ENCODE measurements around the gene UBXN6. TPM values are rescaled to one million over a fixed set of nuclear protein-coding genes. Genes with fewer than 3 reads are reported as not detected.

The UBXN6 gene
- total RNA-seq, 1 donor from 2014 or later: 116 TPM

GRCh38 chr19:4449639-4450028, 8.0 kb downstream of the UBXN6 start:
- FAIRE-seq: no peak
- H3K27me3 ChIP-seq (ENCODE audit: control insufficient read depth, insufficient read depth, low read length): no peaks in the 10 kb centered on the region
- H3K36me3 ChIP-seq (ENCODE audit: control insufficient read depth, insufficient read depth, low read length): peaks cover 55% of the 10 kb centered on the region
- no peak for DNase-seq (ENCODE audit: low read depth)
- no peak overlapping the region for H3K4me3 ChIP-seq (ENCODE audit: low read depth, low read length)
- no peak for TF ChIP-seq CTCF (IDR thresholded peaks at IDR 0.05; ENCODE audit: insufficient read depth, low read length, severe bottlenecking)

GRCh38 chr19:4449022-4449638, 8.5 kb downstream of the UBXN6 start:
- H3K4me3 ChIP-seq (ENCODE audit: low read depth, low read length): no peak overlapping the region
- DNase-seq (ENCODE audit: low read depth) (no peak), FAIRE-seq (no peak)
- peaks cover 54% of the 10 kb centered on the region for H3K36me3 ChIP-seq (ENCODE audit: control insufficient read depth, insufficient read depth, low read length)
- TF ChIP-seq CTCF (IDR thresholded peaks at IDR 0.05; ENCODE audit: insufficient read depth, low read length, severe bottlenecking): no peak
- no peaks in the 10 kb centered on the region for H3K27me3 ChIP-seq (ENCODE audit: control insufficient read depth, insufficient read depth, low read length)

GRCh38 chr19:4448147-4448985, 9.2 kb downstream of the UBXN6 start:
- Histone ChIP-seq H3K4me3 (ENCODE audit: low read depth, low read length) (no peak overlapping the region), H3K36me3 (ENCODE audit: control insufficient read depth, insufficient read depth, low read length) (peaks cover 47% of the 10 kb centered on the region), H3K27me3 (ENCODE audit: control insufficient read depth, insufficient read depth, low read length) (no peaks in the 10 kb centered on the region)
- FAIRE-seq: no peak
- no peak for TF ChIP-seq CTCF (IDR thresholded peaks at IDR 0.05; ENCODE audit: insufficient read depth, low read length, severe bottlenecking)
- no peak for DNase-seq (ENCODE audit: low read depth)

GRCh38 chr19:4447327-4448146, 10.1 kb downstream of the UBXN6 start:
- Histone ChIP-seq H3K36me3 (ENCODE audit: control insufficient read depth, insufficient read depth, low read length) (peaks cover 39% of the 10 kb centered on the region), H3K4me3 (ENCODE audit: low read depth, low read length) (no peak overlapping the region), H3K27me3 (ENCODE audit: control insufficient read depth, insufficient read depth, low read length) (no peaks in the 10 kb centered on the region)
- no peak for DNase-seq (ENCODE audit: low read depth)
- FAIRE-seq: no peak
- no peak for TF ChIP-seq CTCF (IDR thresholded peaks at IDR 0.05; ENCODE audit: insufficient read depth, low read length, severe bottlenecking)

- peaks cover 33% of the 10 kb centered on the region for H3K36me3 ChIP-seq (ENCODE audit: control insufficient read depth, insufficient read depth, low read length)
- no peak for TF ChIP-seq CTCF (IDR thresholded peaks at IDR 0.05; ENCODE audit: insufficient read depth, low read length, severe bottlenecking)
These were observed 10.8 kb downstream of the UBXN6 start for GRCh38 chr19:4446704-4447200.

More at GRCh38 chr19:4446704-4447200, 10.8 kb downstream of the UBXN6 start:
- H3K4me3 ChIP-seq (ENCODE audit: low read depth, low read length): no peak overlapping the region
- DNase-seq (ENCODE audit: low read depth) (no peak), FAIRE-seq (no peak)
- H3K27me3 ChIP-seq (ENCODE audit: control insufficient read depth, insufficient read depth, low read length): no peaks in the 10 kb centered on the region
